Right cardiac atrium (tissue), 5 donors: ENCODE measurements around the gene PTPN2. TPM values are rescaled to one million over a fixed set of nuclear protein-coding genes. Genes with fewer than 3 reads are reported as not detected.
"Not testable (repeated sequence)": the region's sequence is repeated elsewhere in the genome, so short reads cannot be mapped to it uniquely, and the experiment has no call there.

ENCODE experiments used
- ATAC-seq, 2 donors: fragments of 200-7000 bp; cut with Tn5 transposase; one replicate each; pipeline versions ENCODE4 v1.8.0 to v1.9.1; 2020; ENCODE audit warnings: moderate library complexity in 2 of 2, mild to moderate bottlenecking in 1 of 2
- DNase-seq, 3 donors: peaks; one replicate each; pipeline ENCODE4 v3.0.0-alpha.2; 2020
- H3K27ac ChIP-seq: one replicate; pipeline ENCODE4 v1.5.1; 2013; ENCODE audit warnings: mild to moderate bottlenecking, low read length, control low read depth, moderate library complexity
- H3K27me3 ChIP-seq: one replicate; pipeline ENCODE4 v1.6.1; 2013; ENCODE audit not compliant: control insufficient read depth, insufficient read depth
- H3K4me1 ChIP-seq: one replicate; pipeline ENCODE4 v1.6.1; 2013; ENCODE audit warnings: low read length; ENCODE audit not compliant: control insufficient read depth, insufficient read depth
- H3K4me3 ChIP-seq: one replicate; pipeline ENCODE4 v1.5.1; 2013; ENCODE audit warnings: low read length, control low read depth
- H3K9me3 ChIP-seq: one replicate; pipeline ENCODE4 v1.6.1; 2013; ENCODE audit warnings: low read length; ENCODE audit not compliant: control insufficient read depth
- WGBS: extraction: QIAGEN DNeasy Blood & Tissue Kit; methylation state at CpG from one replicate; pipeline ENCODE4 v1.1.7; 2013; 5-methylcytosine and 5-hydroxymethylcytosine counted together
- intact Hi-C, 4 donors: fragments of 100-400 bp; cut with DNase I; formaldehyde crosslinking; loops; one replicate each; pipeline versions ENCODE4 v1.11.0 to v1.14.0; 2022 to 2023
- polyA plus RNA-seq: library from polyadenylated mRNA; stranded (reverse); fragments of 200-250 nt; gene quantifications from one replicate; pipeline ENCODE4 v1.2.3, GENCODE V29; 2013
- total RNA-seq, 4 donors: library from RNA; stranded (reverse); fragmentation: NEBNext Ultra II Directional; extraction: Animal tissue kit (Norgen Biotek cat#: 25700); gene quantifications; one replicate each; pipeline ENCODE4 v1.2.1, GENCODE V29; 2021
- donor health status: healthy with polysubstance abuse.
- donor health status: DM: no; HTN: yes; CAD: no.
- donor health status: DM: no; HTN: no; CAD: no.
- donor health status: DM: no; HTN: yes; CAD: no; lungs with severe emphysema.
- donor health status: DM: yes; HTN: yes; CAD: no.

PTPN2 gene
- total and polyA plus RNA-seq, 5 donors: 12.3 to 16.5 (median 15.3) TPM

GRCh38 chr18:12874992-12875391 is 9.0 kb downstream of the PTPN2 start:
- DNase-seq, H3K4me1 ChIP-seq, intact Hi-C loops, H3K4me3 ChIP-seq, H3K27me3 ChIP-seq, H3K9me3 ChIP-seq, H3K27ac ChIP-seq, ATAC-seq: not testable (repeated sequence)
- WGBS: 43% methylated on average over 2 of the region's 2 CpGs

GRCh38 chr18:12873961-12874567 is 10.0 kb downstream of the PTPN2 start:
- 97% methylated on average over 47 of the region's 48 CpGs for WGBS
- ATAC-seq, H3K27ac ChIP-seq, H3K27me3 ChIP-seq, intact Hi-C loops, H3K9me3 ChIP-seq, H3K4me1 ChIP-seq, H3K4me3 ChIP-seq: not testable (repeated sequence)
- DNase-seq: peak in 1 of 3 donors; percentile 67

- intact Hi-C loops: no loop called here
- no peak for ATAC-seq
- Histone ChIP-seq H3K27me3 (no peaks in the 10 kb centered on the region), H3K9me3 (no peaks in the 10 kb centered on the region), H3K4me1 (peaks cover 3% of the 10 kb centered on the region), H3K4me3 (no peak overlapping the region), H3K27ac (no peak overlapping the region)
- no peak for DNase-seq
- 79% methylated on average over 5 of the region's 5 CpGs for WGBS
Observed at GRCh38 chr18:12872408-12872807, 11.6 kb downstream of the PTPN2 start.

- Histone ChIP-seq H3K4me3 (no peak overlapping the region), H3K27ac (no peak overlapping the region), H3K4me1 (no peaks in the 10 kb centered on the region), H3K9me3 (no peaks in the 10 kb centered on the region), H3K27me3 (no peaks in the 10 kb centered on the region)
- DNase-seq: no peak
- intact Hi-C loops: no loop called here
- ATAC-seq: no peak
- 96% methylated on average over 12 of the region's 12 CpGs for WGBS
Observed at GRCh38 chr18:12868576-12868975, 15.5 kb downstream of the PTPN2 start.

- WGBS: 87% methylated on average over 7 of the region's 7 CpGs
- Histone ChIP-seq H3K27me3 (no peaks in the 10 kb centered on the region), H3K9me3 (no peaks in the 10 kb centered on the region), H3K27ac (no peak overlapping the region), H3K4me3 (no peak overlapping the region), H3K4me1 (no peaks in the 10 kb centered on the region)
- intact Hi-C loops: no loop called here
- ATAC-seq (no peak), DNase-seq (no peak)
Observed at GRCh38 chr18:12867441-12868123, 16.5 kb downstream of the PTPN2 start.

GRCh38 chr18:12863687-12864216 is 20.3 kb downstream of the PTPN2 start:
- Histone ChIP-seq H3K27me3 (no peaks in the 10 kb centered on the region), H3K4me3 (no peak overlapping the region), H3K27ac (no peak overlapping the region), H3K9me3 (no peaks in the 10 kb centered on the region), H3K4me1 (no peaks in the 10 kb centered on the region)
- 52% methylated on average over 3 of the region's 3 CpGs for WGBS
- DNase-seq (no peak), ATAC-seq (no peak)
- intact Hi-C loops: no loop called here

GRCh38 chr18:12862874-12863482 is 21.1 kb downstream of the PTPN2 start:
- no peak for ATAC-seq
- 97% methylated on average over 2 of the region's 2 CpGs for WGBS

GRCh38 chr18:12862467-12862866 is 21.6 kb downstream of the PTPN2 start:
- H3K4me1 ChIP-seq: no peaks in the 10 kb centered on the region
- ATAC-seq (no peak), DNase-seq (no peak)
- H3K27ac ChIP-seq: no peak overlapping the region
- no peaks in the 10 kb centered on the region for H3K27me3 ChIP-seq
- no peaks in the 10 kb centered on the region for H3K9me3 ChIP-seq
- intact Hi-C loops: no loop called here
- WGBS: 67% methylated on average over 2 of the region's 2 CpGs
- H3K4me3 ChIP-seq: no peak overlapping the region

More at GRCh38 chr18:12862874-12863482, 21.1 kb downstream of the PTPN2 start:
- Histone ChIP-seq H3K27ac (no peak overlapping the region), H3K27me3 (no peaks in the 10 kb centered on the region), H3K9me3 (no peaks in the 10 kb centered on the region), H3K4me3 (no peak overlapping the region), H3K4me1 (no peaks in the 10 kb centered on the region)
- intact Hi-C loops: no loop called here
- no peak for DNase-seq

- Histone ChIP-seq H3K27me3 (no peaks in the 10 kb centered on the region), H3K9me3 (no peaks in the 10 kb centered on the region), H3K4me1 (no peaks in the 10 kb centered on the region), H3K27ac (no peak overlapping the region), H3K4me3 (no peak overlapping the region)
- DNase-seq (no peak), ATAC-seq (no peak)
- 96% methylated on average over 1 of the region's 1 CpG for WGBS
- intact Hi-C loops: no loop called here
Observed at GRCh38 chr18:12861637-12862036, 22.4 kb downstream of the PTPN2 start.

GRCh38 chr18:12860530-12860929 is 23.5 kb downstream of the PTPN2 start:
- no peak for ATAC-seq
- WGBS: 97% methylated on average over 11 of the region's 11 CpGs
- Histone ChIP-seq H3K4me1 (no peaks in the 10 kb centered on the region), H3K9me3 (no peaks in the 10 kb centered on the region), H3K27ac (no peak overlapping the region), H3K27me3 (no peaks in the 10 kb centered on the region), H3K4me3 (no peak overlapping the region)
- DNase-seq: no peak
- intact Hi-C loops: no loop called here

- WGBS: 65% methylated on average over 5 of the region's 5 CpGs
- intact Hi-C loops: no loop called here
Observed at GRCh38 chr18:12858991-12859390, 25.0 kb downstream of the PTPN2 start.

More at GRCh38 chr18:12858991-12859390, 25.0 kb downstream of the PTPN2 start:
- H3K4me1 ChIP-seq: no peaks in the 10 kb centered on the region
- no peak overlapping the region for H3K4me3 ChIP-seq
- H3K9me3 ChIP-seq: no peaks in the 10 kb centered on the region
- DNase-seq (no peak), ATAC-seq (no peak)
- H3K27ac ChIP-seq: no peak overlapping the region
- no peaks in the 10 kb centered on the region for H3K27me3 ChIP-seq
